Activated CD8-positive, alpha-beta T cell treated with anti-CD3 and anti-CD28 coated beads, Interleukin-2, amount 10 ng/mL, durations not matched to agents 7 days and 5 days (primary cell): ENCODE data around the gene ALDOA. TPM values are rescaled to one million over a fixed set of nuclear protein-coding genes. Genes with fewer than 3 reads are reported as not detected.
"Not testable (repeated sequence)": the region's sequence is repeated elsewhere in the genome, so short reads cannot be mapped to it uniquely, and the experiment has no call there.

ENCODE experiments used
- ATAC-seq: fragments of 150-1000 bp; cut with Tn5 transposase; one replicate; pipeline ENCODE4 v1.10.0; 2021; ENCODE audit warnings: moderate library complexity
- CTCF ChIA-PET: fragments of 350-600 bp; sonication (Branson Sonifier 250); formaldehyde crosslinking; loops from one replicate; lab custom pipeline; 2021; ENCODE audit warnings: antibody characterized with exemption; lab: Charles Lee
- POLR2A ChIA-PET: fragments of 350-600 bp; sonication (Branson Sonifier 250); formaldehyde crosslinking; loops from one replicate; lab custom pipeline; 2021; ENCODE audit warnings: antibody characterized with exemption; lab: Charles Lee
- DNase-seq: peaks from one replicate; pipeline ENCODE4 v3.0.0-alpha.2; 2020
- H3K27ac Mint-ChIP-seq: one replicate; pipeline ENCODE4 v1.8.0; 2021; ENCODE audit warnings: mild to moderate bottlenecking, mixed read lengths
- H3K27me3 Mint-ChIP-seq: one replicate; pipeline ENCODE4 v1.8.0; 2021; ENCODE audit warnings: low read depth, mixed read lengths
- H3K36me3 Mint-ChIP-seq: one replicate; pipeline ENCODE4 v1.8.0; 2021; ENCODE audit warnings: low read depth, mixed read lengths
- H3K4me1 Mint-ChIP-seq: one replicate; pipeline ENCODE4 v1.8.0; 2021; ENCODE audit warnings: low read depth, mixed read lengths
- H3K4me3 Mint-ChIP-seq: one replicate; pipeline ENCODE4 v1.8.0; 2021; ENCODE audit warnings: mild to moderate bottlenecking, mixed read lengths
- H3K9me3 Mint-ChIP-seq: one replicate; pipeline ENCODE4 v1.8.0; 2022; ENCODE audit warnings: mixed read lengths; ENCODE audit not compliant: insufficient read depth
- total RNA-seq, 2 experiments: library from RNA; stranded (reverse); gene quantifications; one replicate each; pipeline ENCODE4 v1.2.3, GENCODE V29; 2021

Gene ALDOA
- total RNA-seq, 2 experiments from 2014 or later: 1,738 to 1,843 TPM

GRCh38 chr16:30108059-30108850 lies 42.7 kb downstream of the ALDOA start:
- ChIA-PET POLR2A (no interaction called here), CTCF (no interaction called here)
- no peak for DNase-seq
- H3K4me3 Mint-ChIP-seq: no peak overlapping the region
- ATAC-seq: no peak
- no peaks in the 10 kb centered on the region for H3K27me3 Mint-ChIP-seq
- H3K9me3 Mint-ChIP-seq: no peaks in the 10 kb centered on the region
- peaks cover 11% of the 10 kb centered on the region for H3K4me1 Mint-ChIP-seq
- H3K27ac Mint-ChIP-seq: no peak overlapping the region
- peaks cover 39% of the 10 kb centered on the region for H3K36me3 Mint-ChIP-seq

GRCh38 chr16:30110661-30111060 lies 45.1 kb downstream of the ALDOA start:
- Mint-ChIP-seq H3K27me3 (no peaks in the 10 kb centered on the region), H3K4me1 (peaks cover 21% of the 10 kb centered on the region), H3K9me3 (no peaks in the 10 kb centered on the region), H3K4me3 (no peak overlapping the region), H3K27ac (no peak overlapping the region), H3K36me3 (peaks cover 19% of the 10 kb centered on the region)
- ChIA-PET POLR2A (no interaction called here), CTCF (interaction anchor here (2.5 to 3.9 kb wide), 3 partner anchors 10 to 72 kb away, joined by 10 to 27 read pairs (median 13); partner anchors contain the start of genes CORO1A and TBX6)
- ATAC-seq (no peak), DNase-seq (no peak)

GRCh38 chr16:30112197-30113030 lies 46.9 kb downstream of the ALDOA start:
- ATAC-seq: peak; percentile 78
- ChIA-PET CTCF (interaction anchor here (0.6 to 3.9 kb wide), 19 partner anchors 9 to 517 kb away, joined by 3 to 27 read pairs (median 4); partner anchors contain the start of genes ALDOA, CORO1A, MAPK3 and TBC1D10B), POLR2A (interaction anchor here (0.6 to 3.8 kb wide), 5 partner anchors 10 to 498 kb away, joined by 3 to 17 read pairs (median 6); partner anchors contain the start of genes CORO1A and ZNF689)
- Mint-ChIP-seq H3K27ac (peak overlapping the region; percentile 60), H3K4me1 (peaks cover 21% of the 10 kb centered on the region), H3K4me3 (no peak overlapping the region), H3K36me3 (peaks cover 18% of the 10 kb centered on the region), H3K27me3 (no peaks in the 10 kb centered on the region), H3K9me3 (no peaks in the 10 kb centered on the region)
- DNase-seq: peak; percentile 67

GRCh38 chr16:30113031-30113710 lies 47.6 kb downstream of the ALDOA start, which contains the start of gene GDPD3:
GDPD3 (minus strand) TSS chr16:30113537; CDS start chr16:30113478, 59 bp downstream.
- Mint-ChIP-seq H3K9me3 (no peaks in the 10 kb centered on the region), H3K4me3 (no peak within 1 kb of the TSS), H3K27ac (peak within 1 kb of the TSS; percentile 60), H3K27me3 (no peaks in the 10 kb centered on the region), H3K36me3 (peaks cover 15% of the 10 kb centered on the region), H3K4me1 (peaks cover 22% of the 10 kb centered on the region)
- CTCF ChIA-PET: interaction anchor here (0.6 to 3.9 kb wide), 10 partner anchors 8 to 516 kb away, joined by 3 to 27 read pairs (median 6); partner anchors contain the start of gene TBX6
- POLR2A ChIA-PET: interaction anchor here (1.2 to 3.8 kb wide), 2 partner anchors 70 to 73 kb away, joined by 12 to 17 read pairs; partner anchors contain the start of gene CORO1A
- ATAC-seq (no peak), DNase-seq (no peak)

GRCh38 chr16:30113711-30114333 lies 48.3 kb downstream of the ALDOA start:
- POLR2A ChIA-PET: interaction anchor here (1.2 to 3.8 kb wide), 2 partner anchors 69 to 72 kb away, joined by 12 to 17 read pairs; partner anchors contain the start of gene CORO1A

GRCh38 chr16:30114411-30114810 lies 48.9 kb downstream of the ALDOA start:
- no peak overlapping the region for H3K27ac Mint-ChIP-seq
- no peak for ATAC-seq
- H3K4me3 Mint-ChIP-seq: no peak overlapping the region

More at GRCh38 chr16:30113711-30114333, 48.3 kb downstream of the ALDOA start:
- H3K27me3 Mint-ChIP-seq: no peaks in the 10 kb centered on the region
- H3K9me3 Mint-ChIP-seq: no peaks in the 10 kb centered on the region
- CTCF ChIA-PET: interaction anchor here (1.1 to 2.0 kb wide), 3 partner anchors 16 to 29 kb away, joined by 3 to 6 read pairs (median 6); partner anchors contain the start of gene TBX6
- no peak overlapping the region for H3K27ac Mint-ChIP-seq
- H3K4me3 Mint-ChIP-seq: no peak overlapping the region
- ATAC-seq (no peak), DNase-seq (no peak)
- peaks cover 23% of the 10 kb centered on the region for H3K4me1 Mint-ChIP-seq
- peaks cover 18% of the 10 kb centered on the region for H3K36me3 Mint-ChIP-seq

GRCh38 chr16:30114833-30115232 lies 49.3 kb downstream of the ALDOA start:
- Mint-ChIP-seq H3K4me1 (peaks cover 30% of the 10 kb centered on the region), H3K27ac (peak overlapping the region; percentile 66), H3K36me3 (peaks cover 23% of the 10 kb centered on the region)
- ATAC-seq, H3K9me3 Mint-ChIP-seq, DNase-seq, H3K4me3 Mint-ChIP-seq, H3K27me3 Mint-ChIP-seq: not testable (repeated sequence)
- ChIA-PET CTCF (interaction anchor here (0.7 to 2.0 kb wide), 2 partner anchors 23 to 472 kb away, joined by 3 to 6 read pairs; partner anchors contain the start of gene TBX6), POLR2A (interaction anchor here (3.8 kb wide), 1 partner anchor 68 kb away, joined by 17 read pairs; the partner anchor contains the start of gene CORO1A)

More at GRCh38 chr16:30114411-30114810, 48.9 kb downstream of the ALDOA start:
- CTCF ChIA-PET: interaction anchor here (0.7 to 2.0 kb wide), 3 partner anchors 15 to 473 kb away, joined by 3 to 6 read pairs (median 3); partner anchors contain the start of gene TBX6
- POLR2A ChIA-PET: interaction anchor here (3.8 kb wide), 1 partner anchor 68 kb away, joined by 17 read pairs; the partner anchor contains the start of gene CORO1A
- Mint-ChIP-seq H3K36me3 (peaks cover 22% of the 10 kb centered on the region), H3K4me1 (peaks cover 27% of the 10 kb centered on the region), H3K27me3 (no peaks in the 10 kb centered on the region), H3K9me3 (no peaks in the 10 kb centered on the region)
- DNase-seq: no peak

- ChIA-PET CTCF (interaction anchor here (0.7 to 2.0 kb wide), 2 partner anchors 23 to 472 kb away, joined by 3 to 6 read pairs; partner anchors contain the start of gene TBX6), POLR2A (interaction anchor here (3.6 kb wide), 1 partner anchor 69 kb away, joined by 23 read pairs; the partner anchor contains the start of gene CORO1A)
- peak overlapping the region; percentile 66 for H3K27ac Mint-ChIP-seq
- H3K4me3 Mint-ChIP-seq: no peak overlapping the region
- DNase-seq: no peak
- H3K27me3 Mint-ChIP-seq: no peaks in the 10 kb centered on the region
- peaks cover 23% of the 10 kb centered on the region for H3K36me3 Mint-ChIP-seq
- H3K4me1 Mint-ChIP-seq: peaks cover 34% of the 10 kb centered on the region
- H3K9me3 Mint-ChIP-seq: no peaks in the 10 kb centered on the region
- ATAC-seq: no peak
Observed at GRCh38 chr16:30115238-30115637, 49.7 kb downstream of the ALDOA start.

GRCh38 chr16:30116291-30117207 lies 51.0 kb downstream of the ALDOA start:
- CTCF ChIA-PET: interaction anchor here (0.9 to 2.0 kb wide), 4 partner anchors 18 to 293 kb away, joined by 3 to 4 read pairs (median 3); no protein-coding TSS in a partner anchor
- no peak for DNase-seq
- H3K27me3 Mint-ChIP-seq: no peaks in the 10 kb centered on the region
- POLR2A ChIA-PET: interaction anchor here (0.9 to 3.6 kb wide), 2 partner anchors 24 to 68 kb away, joined by 3 to 23 read pairs; partner anchors contain the start of gene CORO1A
- peaks cover 25% of the 10 kb centered on the region for H3K36me3 Mint-ChIP-seq
- H3K27ac Mint-ChIP-seq: no peak overlapping the region
- no peak overlapping the region for H3K4me3 Mint-ChIP-seq
- ATAC-seq: no peak
- H3K9me3 Mint-ChIP-seq: no peaks in the 10 kb centered on the region
- H3K4me1 Mint-ChIP-seq: peaks cover 47% of the 10 kb centered on the region
